Loucy (cell line): Measurements from ENCODE around the gene CTIF.

Experiments
- H2AFZ ChIP-seq: fragments of 200-600 bp; sonication (generic); 2 replicates; pipeline ENCODE4 v1.6.0; 2016; ENCODE audit warnings: antibody characterized with exemption, mild to moderate bottlenecking, low read length, moderate library complexity
- H3F3A ChIP-seq: fragments of 200-600 bp; 2 replicates; pipeline ENCODE4 v1.6.0; 2016; ENCODE audit warnings: antibody characterized with exemption, low read depth, mild to moderate bottlenecking
- H3K27me3 ChIP-seq: fragments of 200-600 bp; sonication (generic); 2 replicates; pipeline ENCODE4 v1.6.1; 2014; ENCODE audit warnings: low read length, mild to moderate bottlenecking; ENCODE audit not compliant: insufficient read depth, poor library complexity, severe bottlenecking
- H3K36me3 ChIP-seq: fragments of 200-600 bp; sonication (generic); 2 replicates; pipeline ENCODE4 v1.6.1; 2016; ENCODE audit warnings: low read length; ENCODE audit not compliant: insufficient read depth
- H3K4me1 ChIP-seq: fragments of 200-600 bp; sonication (generic); 2 replicates; pipeline ENCODE4 v1.5.1; 2014; ENCODE audit warnings: low read length, mild to moderate bottlenecking; ENCODE audit not compliant: insufficient read depth, poor library complexity, severe bottlenecking
- H3K4me2 ChIP-seq: fragments of 200-600 bp; sonication (generic); 2 replicates; pipeline ENCODE4 v1.6.0; 2014; ENCODE audit warnings: antibody characterized with exemption, low read length, low read depth, mild to moderate bottlenecking; ENCODE audit not compliant: poor library complexity, severe bottlenecking
- H3K4me3 ChIP-seq: fragments of 200-600 bp; sonication (generic); 2 replicates; pipeline ENCODE4 v1.5.1; 2014; ENCODE audit warnings: low read length, mild to moderate bottlenecking, mixed read lengths; ENCODE audit not compliant: poor library complexity, severe bottlenecking
- H3K79me2 ChIP-seq: fragments of 200-600 bp; sonication (generic); 2 replicates; pipeline ENCODE4 v1.6.1; 2014; ENCODE audit warnings: low read length; ENCODE audit not compliant: insufficient read depth
- H3K9ac ChIP-seq: fragments of 200-600 bp; sonication (generic); 2 replicates; pipeline ENCODE4 v1.6.0; 2014; ENCODE audit warnings: mild to moderate bottlenecking, low read depth, low read length, moderate library complexity; ENCODE audit not compliant: poor library complexity, severe bottlenecking
- H3K9me2 ChIP-seq: fragments of 200-600 bp; sonication (generic); replicated peaks from 2 replicates; pipeline ENCODE4 v1.6.1; 2016; ENCODE audit warnings: low read depth, low read length, mixed read lengths
- H3K9me3 ChIP-seq: fragments of 200-600 bp; sonication (generic); 2 replicates; pipeline ENCODE4 v1.6.1; 2014; ENCODE audit warnings: mild to moderate bottlenecking, antibody characterized with exemption, low read length, low read depth; ENCODE audit not compliant: insufficient read depth
- H4K20me1 ChIP-seq: fragments of 200-600 bp; sonication (generic); 2 replicates; pipeline ENCODE4 v1.6.0; 2014; ENCODE audit warnings: antibody characterized with exemption, low read length, mild to moderate bottlenecking; ENCODE audit not compliant: insufficient read depth, poor library complexity, severe bottlenecking
- CTCF ChIP-seq: fragments of 200-600 bp; sonication (generic); conservative IDR thresholded peaks from 2 replicates; pipeline ENCODE4 v1.5.1; 2014; ENCODE audit warnings: mild to moderate bottlenecking, antibody characterized with exemption, low read length
- EZH2phosphoT487 ChIP-seq: fragments of 200-600 bp; IDR thresholded peaks from 2 replicates; pipeline ENCODE4 v1.6.1; 2018; ENCODE audit warnings: antibody characterized with exemption, mild to moderate bottlenecking, moderate library complexity, borderline replicate concordance

The CTIF gene

DNA sequence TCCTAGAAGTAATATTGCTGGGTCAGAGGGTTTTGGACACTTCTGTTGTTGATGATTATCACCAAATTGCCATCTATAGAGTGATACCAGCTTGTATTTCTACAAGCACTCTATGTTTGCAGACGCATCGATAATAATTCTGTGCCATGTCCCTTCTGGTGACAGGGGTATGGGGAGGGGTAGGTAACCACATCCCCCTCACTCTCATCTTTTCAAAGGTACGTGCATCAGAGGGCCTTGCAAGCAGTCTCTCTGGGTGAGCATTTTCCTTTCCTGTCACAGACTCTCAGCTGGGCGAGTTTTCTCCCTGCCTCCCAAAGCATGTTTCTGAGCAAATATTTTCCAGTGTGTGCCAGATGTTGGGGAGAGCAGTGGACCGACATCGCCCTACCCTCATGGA lies 314.0 kb downstream of the CTIF start:
- Histone ChIP-seq H3K79me2 (no peaks in the 10 kb centered on the region), H3K4me1 (no peaks in the 10 kb centered on the region), H3F3A (no peaks in the 10 kb centered on the region), H3K27me3 (no peaks in the 10 kb centered on the region), H3K9me2 (no peaks in the 10 kb centered on the region), H3K9ac (no peak overlapping the region), H4K20me1 (no peaks in the 10 kb centered on the region), H3K4me2 (no peak overlapping the region), H3K9me3 (no peaks in the 10 kb centered on the region), H3K4me3 (no peak overlapping the region), H2AFZ (no peak overlapping the region), H3K36me3 (peaks cover 6% of the 10 kb centered on the region; the same call in 1 of the 2 replicates)
- TF ChIP-seq CTCF (no peak), EZH2phosphoT487 (no peak)

GRCh38 chr18:48853588-48853987 lies 314.8 kb downstream of the CTIF start:
- H3F3A ChIP-seq: no peaks in the 10 kb centered on the region
- no peaks in the 10 kb centered on the region for H3K9me2 ChIP-seq
- H3K4me3 ChIP-seq: no peak overlapping the region
- H3K9me3 ChIP-seq: no peaks in the 10 kb centered on the region
- H3K4me1 ChIP-seq: no peaks in the 10 kb centered on the region
- peaks cover 6% of the 10 kb centered on the region; the same call in 1 of the 2 replicates for H3K36me3 ChIP-seq
- H3K4me2 ChIP-seq: no peak overlapping the region
- H3K27me3 ChIP-seq: no peaks in the 10 kb centered on the region
- no peaks in the 10 kb centered on the region for H3K79me2 ChIP-seq
- no peak overlapping the region for H3K9ac ChIP-seq
- TF ChIP-seq EZH2phosphoT487 (no peak), CTCF (no peak)
- H2AFZ ChIP-seq: no peak overlapping the region
- H4K20me1 ChIP-seq: no peaks in the 10 kb centered on the region

DNA sequence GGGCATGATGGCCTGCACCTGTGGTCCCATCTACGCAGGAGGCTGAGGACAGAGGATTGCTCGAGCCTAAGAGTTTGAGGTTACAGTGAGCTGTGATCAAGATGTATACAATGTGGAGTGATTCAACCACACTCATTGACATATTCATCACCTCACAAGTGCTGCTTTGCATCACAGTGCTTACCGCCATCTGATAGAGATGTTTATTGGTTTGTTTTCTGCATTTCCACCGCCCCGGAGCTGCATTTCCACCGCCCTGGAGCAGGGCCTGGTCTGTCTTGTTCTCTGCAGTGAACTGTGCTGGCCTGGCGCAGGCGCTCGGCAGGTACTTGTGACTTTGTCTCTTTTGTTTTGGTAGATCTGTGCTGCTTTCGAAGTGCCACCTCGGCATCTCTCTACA lies 315.9 kb downstream of the CTIF start:
- Histone ChIP-seq H3K9ac (no peak overlapping the region), H3F3A (no peaks in the 10 kb centered on the region), H2AFZ (no peak overlapping the region), H3K4me3 (no peak overlapping the region), H3K9me3 (no peaks in the 10 kb centered on the region), H3K4me2 (no peak overlapping the region), H3K79me2 (no peaks in the 10 kb centered on the region), H3K4me1 (no peaks in the 10 kb centered on the region), H3K9me2 (no peaks in the 10 kb centered on the region), H3K36me3 (peaks cover 6% of the 10 kb centered on the region; the same call in 1 of the 2 replicates), H4K20me1 (no peaks in the 10 kb centered on the region), H3K27me3 (no peaks in the 10 kb centered on the region)
- TF ChIP-seq CTCF: no peak
- no peak for TF ChIP-seq EZH2phosphoT487
